GM10248 (cell line): Measurements from ENCODE around the gene ST6GAL1.

Experiments
- CTCF ChIA-PET: fragments of 300-600 bp; sonication (Branson Sonifier 250); formaldehyde crosslinking; extraction: SDS; loops from one replicate; lab custom pipeline; 2021; ENCODE audit warnings: antibody characterized with exemption; lab: Yijun Ruan, JAX
- POLR2A ChIA-PET: fragments of 350-650 bp; sonication (Branson Sonifier 250); formaldehyde crosslinking; extraction: SDS; loops from one replicate; lab custom pipeline; 2020; ENCODE audit warnings: antibody characterized with exemption; lab: Yijun Ruan, JAX
- DNase-seq: peaks from one replicate; pipeline ENCODE4 v3.0.0; 2012; ENCODE audit errors: extremely low spot score
- TF ChIP-seq, protein P1 (sequence below): IDR thresholded peaks from 2 replicates; pipeline ENCODE4 v1.5.1; 2012; ENCODE audit warnings: mild to moderate bottlenecking, low read depth; ENCODE audit errors: extremely low read depth, missing control alignments, control extremely low read depth

ST6GAL1 gene

GRCh38 chr3:187125319-187126031 is 195.1 kb downstream of the ST6GAL1 start:
- CTCF ChIA-PET, result interaction anchor here (0.7 to 4.0 kb wide), 2 partner anchors 14 to 41 kb away, joined by 3 to 24 read pairs; partner anchors contain the start of gene RPL39L
- TF ChIP-seq, protein P1, sequence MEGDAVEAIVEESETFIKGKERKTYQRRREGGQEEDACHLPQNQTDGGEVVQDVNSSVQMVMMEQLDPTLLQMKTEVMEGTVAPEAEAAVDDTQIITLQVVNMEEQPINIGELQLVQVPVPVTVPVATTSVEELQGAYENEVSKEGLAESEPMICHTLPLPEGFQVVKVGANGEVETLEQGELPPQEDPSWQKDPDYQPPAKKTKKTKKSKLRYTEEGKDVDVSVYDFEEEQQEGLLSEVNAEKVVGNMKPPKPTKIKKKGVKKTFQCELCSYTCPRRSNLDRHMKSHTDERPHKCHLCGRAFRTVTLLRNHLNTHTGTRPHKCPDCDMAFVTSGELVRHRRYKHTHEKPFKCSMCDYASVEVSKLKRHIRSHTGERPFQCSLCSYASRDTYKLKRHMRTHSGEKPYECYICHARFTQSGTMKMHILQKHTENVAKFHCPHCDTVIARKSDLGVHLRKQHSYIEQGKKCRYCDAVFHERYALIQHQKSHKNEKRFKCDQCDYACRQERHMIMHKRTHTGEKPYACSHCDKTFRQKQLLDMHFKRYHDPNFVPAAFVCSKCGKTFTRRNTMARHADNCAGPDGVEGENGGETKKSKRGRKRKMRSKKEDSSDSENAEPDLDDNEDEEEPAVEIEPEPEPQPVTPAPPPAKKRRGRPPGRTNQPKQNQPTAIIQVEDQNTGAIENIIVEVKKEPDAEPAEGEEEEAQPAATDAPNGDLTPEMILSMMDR, result no peak

More at GRCh38 chr3:187125319-187126031, 195.1 kb downstream of the ST6GAL1 start:
- POLR2A ChIA-PET, result no interaction called here
- DNase-seq, result peak; percentile 14
